DND-41 (cell line): ENCODE results near the gene HELZ2.
"Not testable (repeated sequence)": the region's sequence is repeated elsewhere in the genome, so short reads cannot be mapped to it uniquely, and the experiment has no call there.

Source experiments
- ATAC-seq: fragments of 200-7000 bp; cut with Tn5 transposase; 3 replicates; pipeline ENCODE4 v1.9.1; 2021; ENCODE audit warnings: low read depth; ENCODE audit not compliant: insufficient read depth
- DNase-seq: peaks from one replicate; pipeline ENCODE4 v3.0.0-alpha.2; 2020
- H2AFZ ChIP-seq: 2 replicates; pipeline ENCODE4 v1.6.0; 2012; ENCODE audit warnings: low read depth, low read length
- H3K27ac ChIP-seq: 2 replicates; pipeline ENCODE4 v1.5.1; 2012; ENCODE audit warnings: low read length, inconsistent platforms
- H3K27me3 ChIP-seq: fragments of 200-600 bp; sonication (generic); 2 replicates; pipeline ENCODE4 v1.6.0; 2012; ENCODE audit warnings: low read length, mild to moderate bottlenecking, inconsistent platforms; ENCODE audit not compliant: insufficient read depth, poor library complexity
- H3K36me3 ChIP-seq: 2 replicates; pipeline ENCODE4 v1.5.1; 2012; ENCODE audit warnings: low read length, inconsistent platforms; ENCODE audit not compliant: insufficient read depth
- H3K4me1 ChIP-seq: 2 replicates; pipeline ENCODE4 v1.5.1; 2012; ENCODE audit warnings: mild to moderate bottlenecking, low read length; ENCODE audit not compliant: insufficient read depth
- H3K4me2 ChIP-seq: 2 replicates; pipeline ENCODE4 v1.6.0; 2012; ENCODE audit warnings: mild to moderate bottlenecking, moderate library complexity, low read length, inconsistent platforms; ENCODE audit not compliant: insufficient read depth
- H3K4me3 ChIP-seq, 2 experiments: fragments of 200-600 bp in 1 of 2; shearing (Covaris generic) in 1 of 2; 2 replicates each; pipeline ENCODE4 v1.5.1; 2012 to 2016; ENCODE audit warnings: inconsistent platforms in 2 of 2, low read length in 2 of 2, mild to moderate bottlenecking in 2 of 2, low read depth in 1 of 2, moderate library complexity in 1 of 2
- H3K79me2 ChIP-seq: 2 replicates; pipeline ENCODE4 v1.6.0; 2012; ENCODE audit warnings: low read length, inconsistent platforms; ENCODE audit not compliant: insufficient read depth
- H3K9ac ChIP-seq: 2 replicates; pipeline ENCODE4 v1.6.0; 2012; ENCODE audit warnings: low read depth, mild to moderate bottlenecking, inconsistent platforms, low read length, moderate library complexity
- H3K9me3 ChIP-seq: 2 replicates; pipeline ENCODE4 v1.5.1; 2012; ENCODE audit warnings: low read length, moderate library complexity, mild to moderate bottlenecking, inconsistent platforms; ENCODE audit not compliant: insufficient read depth, severe bottlenecking
- H4K20me1 ChIP-seq: 2 replicates; pipeline ENCODE4 v1.6.0; 2012; ENCODE audit warnings: low read length; ENCODE audit not compliant: insufficient read depth
- CTCF ChIP-seq: IDR thresholded peaks from 2 replicates; pipeline ENCODE4 v1.5.1; 2012; ENCODE audit warnings: borderline replicate concordance, low read length, moderate library complexity, mild to moderate bottlenecking; ENCODE audit not compliant: poor library complexity, severe bottlenecking; ENCODE audit errors: extremely low read depth
- EZH2 ChIP-seq: IDR thresholded peaks from 3 replicates; pipeline ENCODE4 v1.6.1; 2012; ENCODE audit warnings: borderline replicate concordance, low read depth, mild to moderate bottlenecking, moderate library complexity, low read length, inconsistent platforms; ENCODE audit not compliant: severe bottlenecking

HELZ2 gene

DNA sequence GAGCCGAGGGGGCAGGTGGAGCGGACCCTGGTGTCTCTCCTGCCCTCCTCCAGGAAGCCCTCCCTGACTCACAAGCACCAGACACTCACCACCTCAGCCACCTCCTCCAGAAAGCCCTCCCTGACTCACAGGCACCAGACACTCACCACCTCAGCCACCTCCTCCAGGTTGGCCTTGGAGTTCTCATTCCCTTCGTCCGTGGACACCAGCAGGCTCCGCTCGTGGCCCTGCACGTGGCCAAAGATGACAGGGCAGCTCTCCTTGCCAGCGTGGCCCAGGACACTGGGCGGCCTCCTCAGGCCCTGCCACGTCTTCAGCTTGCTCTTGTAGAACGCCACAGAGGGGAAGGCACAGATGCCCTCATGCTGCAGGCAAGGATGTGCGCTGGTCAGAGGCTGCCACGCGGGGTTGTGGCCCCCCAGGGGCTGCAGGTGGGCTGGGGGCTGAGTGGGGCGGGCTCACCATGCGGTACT is 13.7 kb downstream of the HELZ2 start:
- H3K36me3 ChIP-seq: no peaks in the 10 kb centered on the region
- no peak overlapping the region for H3K27ac ChIP-seq
- no peaks in the 10 kb centered on the region for H3K27me3 ChIP-seq
- H4K20me1 ChIP-seq: no peaks in the 10 kb centered on the region; the same call in 1 of the 2 replicates
- H3K4me2 ChIP-seq: no peak overlapping the region
- H3K4me3 ChIP-seq: no peak overlapping the region
- H3K79me2 ChIP-seq: no peaks in the 10 kb centered on the region
- no peak overlapping the region for H3K9ac ChIP-seq
- H3K9me3 ChIP-seq: no peaks in the 10 kb centered on the region
- H2AFZ ChIP-seq: no peak overlapping the region
- no peaks in the 10 kb centered on the region for H3K4me1 ChIP-seq
- ATAC-seq (no peak), DNase-seq (no peak)
- no peak for TF ChIP-seq CTCF
- TF ChIP-seq EZH2: no peak

GRCh38 chr20:63559485-63560332 is 14.3 kb downstream of the HELZ2 start:
- H3K27me3 ChIP-seq, H3K27ac ChIP-seq, H3K4me1 ChIP-seq, H3K4me2 ChIP-seq, H4K20me1 ChIP-seq, DNase-seq, ATAC-seq, H3K79me2 ChIP-seq, H3K9me3 ChIP-seq, H3K9ac ChIP-seq, H2AFZ ChIP-seq, H3K4me3 ChIP-seq, H3K36me3 ChIP-seq: not testable (repeated sequence)

DNA sequence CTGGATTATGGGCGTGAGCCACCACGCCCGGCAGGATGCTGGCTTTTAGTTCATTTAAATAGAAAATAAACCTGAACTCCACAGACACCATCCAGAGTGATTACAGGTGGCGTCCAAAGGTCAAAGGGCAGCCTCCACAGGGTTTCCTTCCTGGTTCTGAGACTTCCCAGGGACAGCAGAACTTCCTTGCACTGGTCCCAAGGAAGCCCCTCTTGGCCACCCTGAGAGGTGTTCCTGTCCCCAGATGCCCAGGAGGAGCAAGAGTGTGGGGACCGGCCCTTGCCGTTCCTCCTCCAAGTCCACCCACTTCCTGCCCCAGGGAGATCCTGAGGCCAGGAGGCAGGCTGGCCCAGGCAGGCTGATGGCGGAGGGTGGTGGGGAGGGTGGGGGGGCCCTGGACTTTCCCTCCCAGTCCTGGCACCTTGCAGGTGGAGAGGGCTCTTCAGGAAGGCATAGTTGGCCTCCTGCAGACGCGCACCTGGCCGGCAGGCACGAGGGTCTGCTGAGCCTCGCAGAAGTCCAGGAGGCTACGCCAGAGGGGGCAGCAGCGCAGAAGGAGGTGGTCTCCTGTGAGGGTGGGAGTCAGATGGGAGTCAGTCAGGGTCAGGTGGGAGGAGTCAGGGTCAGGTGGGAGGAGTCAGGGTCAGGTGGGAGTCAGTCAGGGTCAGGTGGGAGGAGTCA is 15.1 kb downstream of the HELZ2 start:
- TF ChIP-seq CTCF (no peak), EZH2 (no peak)
- ATAC-seq: no peak

GRCh38 chr20:63557481-63557891 is 16.6 kb downstream of the HELZ2 start:
- H3K79me2 ChIP-seq: no peaks in the 10 kb centered on the region
- no peak for TF ChIP-seq EZH2
- TF ChIP-seq CTCF: no peak
- H3K4me3 ChIP-seq: no peak overlapping the region
- H3K36me3 ChIP-seq: no peaks in the 10 kb centered on the region
- no peak overlapping the region for H2AFZ ChIP-seq
- peaks cover 9% of the 10 kb centered on the region for H4K20me1 ChIP-seq
- H3K27me3 ChIP-seq: no peaks in the 10 kb centered on the region
- no peaks in the 10 kb centered on the region for H3K9me3 ChIP-seq
- DNase-seq (no peak), ATAC-seq (no peak)
- H3K27ac ChIP-seq: no peak overlapping the region
- no peak overlapping the region for H3K4me2 ChIP-seq
- no peak overlapping the region for H3K9ac ChIP-seq
- H3K4me1 ChIP-seq: peaks cover 25% of the 10 kb centered on the region

More for the DNA sequence above, 15.1 kb downstream of the HELZ2 start:
- H3K9ac ChIP-seq: no peak overlapping the region
- no peak overlapping the region for H3K4me2 ChIP-seq
- H3K36me3 ChIP-seq: no peaks in the 10 kb centered on the region
- peaks cover 10% of the 10 kb centered on the region for H3K4me1 ChIP-seq
- DNase-seq: no peak
- H3K4me3 ChIP-seq: no peak overlapping the region
- H2AFZ ChIP-seq: no peak overlapping the region
- peaks cover 9% of the 10 kb centered on the region for H4K20me1 ChIP-seq
- H3K27ac ChIP-seq: no peak overlapping the region
- no peaks in the 10 kb centered on the region for H3K27me3 ChIP-seq
- H3K79me2 ChIP-seq: no peaks in the 10 kb centered on the region
- H3K9me3 ChIP-seq: no peaks in the 10 kb centered on the region
